HG03460 (cell line): Measurements from ENCODE around the gene ATPAF1.

Experiments used
- ATAC-seq: cut with Tn5 transposase; IDR thresholded peaks from one replicate; pipeline ENCODE4 v1.9.1; 2021; ENCODE audit not compliant: unreplicated experiment

ATPAF1 gene

GRCh38 chr1:46616277-46617107 lies 51.7 kb downstream of the ATPAF1 start, which contains the start of gene MOB3C:
TSS of gene MOB3C (minus strand) at chr1:46616811. CDS start at chr1:46613321, 3,490 bp downstream.
- ATAC-seq, result peak; percentile 61

GRCh38 chr1:46615735-46616134 lies 52.4 kb downstream of the ATPAF1 start:
- peak; percentile 2 for ATAC-seq

GRCh38 chr1:46615088-46615487 lies 53.1 kb downstream of the ATPAF1 start:
- no peak for ATAC-seq

- no peak for ATAC-seq
These were observed 53.6 kb downstream of the ATPAF1 start for GRCh38 chr1:46614604-46614984.

GRCh38 chr1:46613661-46614603 lies 54.2 kb downstream of the ATPAF1 start:
- ATAC-seq, result peak; percentile 61

GRCh38 chr1:46612937-46613660 lies 55.1 kb downstream of the ATPAF1 start:
- no peak for ATAC-seq

- ATAC-seq, result no peak
These were observed 56.4 kb downstream of the ATPAF1 start for GRCh38 chr1:46611691-46612221.

GRCh38 chr1:46607345-46608130 lies 60.6 kb downstream of the ATPAF1 start:
- ATAC-seq, result no peak

GRCh38 chr1:46606255-46606965 lies 61.8 kb downstream of the ATPAF1 start:
- no peak for ATAC-seq

- ATAC-seq, result no peak
These were observed 62.9 kb downstream of the ATPAF1 start for GRCh38 chr1:46605232-46605631.

- peak; percentile 96 for ATAC-seq
These were observed 64.2 kb downstream of the ATPAF1 start, which contains the start of gene MKNK1 for GRCh38 chr1:46603858-46604549. TSS of gene MKNK1 (minus strand) at chr1:46604268. CDS start at chr1:46583327, 20,941 bp downstream.

GRCh38 chr1:46603481-46603857 lies 64.7 kb downstream of the ATPAF1 start:
- peak; percentile 17 for ATAC-seq

- ATAC-seq, result no peak
These were observed 66.7 kb downstream of the ATPAF1 start for GRCh38 chr1:46601257-46602007.

- no peak for ATAC-seq
These were observed 68.8 kb downstream of the ATPAF1 start for GRCh38 chr1:46599059-46599970.

- ATAC-seq, result no peak
These were observed 71.3 kb downstream of the ATPAF1 start for GRCh38 chr1:46596846-46597245.

GRCh38 chr1:46596036-46596435 lies 72.1 kb downstream of the ATPAF1 start:
- no peak for ATAC-seq

- no peak for ATAC-seq
These were observed 73.0 kb downstream of the ATPAF1 start for GRCh38 chr1:46595127-46595526.
